Measurements from ENCODE around the gene VPS45.

The VPS45 gene

DNA sequence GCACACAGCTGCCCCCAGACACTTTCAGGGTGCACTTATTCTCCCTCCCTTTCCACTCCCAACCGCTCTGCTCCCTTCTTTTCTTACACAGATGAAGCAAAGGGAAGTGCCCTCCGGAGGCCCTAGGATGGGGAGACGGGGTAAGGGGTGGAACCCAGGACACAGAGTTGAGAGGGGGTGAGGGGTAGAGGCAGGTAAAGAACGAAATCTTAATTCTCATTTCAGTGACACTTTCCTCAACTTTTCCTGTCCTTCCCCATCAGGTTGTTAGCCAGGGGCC is 94.9 kb downstream of the VPS45 start:
- peak overlapping the region; percentile 97 for H3K27ac ChIP-seq
- peak overlapping the region; percentile 31 to 77 for H3K4me3 ChIP-seq (ENCODE audit: low read depth in 1 of 2, low read length in 1 of 2)
- H3K36me3 ChIP-seq = peaks cover 26% of the 10 kb centered on the region
- no peaks in the 10 kb centered on the region for H3K9me3 ChIP-seq
- TF ChIP-seq, protein P1, sequence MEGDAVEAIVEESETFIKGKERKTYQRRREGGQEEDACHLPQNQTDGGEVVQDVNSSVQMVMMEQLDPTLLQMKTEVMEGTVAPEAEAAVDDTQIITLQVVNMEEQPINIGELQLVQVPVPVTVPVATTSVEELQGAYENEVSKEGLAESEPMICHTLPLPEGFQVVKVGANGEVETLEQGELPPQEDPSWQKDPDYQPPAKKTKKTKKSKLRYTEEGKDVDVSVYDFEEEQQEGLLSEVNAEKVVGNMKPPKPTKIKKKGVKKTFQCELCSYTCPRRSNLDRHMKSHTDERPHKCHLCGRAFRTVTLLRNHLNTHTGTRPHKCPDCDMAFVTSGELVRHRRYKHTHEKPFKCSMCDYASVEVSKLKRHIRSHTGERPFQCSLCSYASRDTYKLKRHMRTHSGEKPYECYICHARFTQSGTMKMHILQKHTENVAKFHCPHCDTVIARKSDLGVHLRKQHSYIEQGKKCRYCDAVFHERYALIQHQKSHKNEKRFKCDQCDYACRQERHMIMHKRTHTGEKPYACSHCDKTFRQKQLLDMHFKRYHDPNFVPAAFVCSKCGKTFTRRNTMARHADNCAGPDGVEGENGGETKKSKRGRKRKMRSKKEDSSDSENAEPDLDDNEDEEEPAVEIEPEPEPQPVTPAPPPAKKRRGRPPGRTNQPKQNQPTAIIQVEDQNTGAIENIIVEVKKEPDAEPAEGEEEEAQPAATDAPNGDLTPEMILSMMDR (IDR thresholded peaks at IDR 0.05) = no peak
- H3K27me3 ChIP-seq = no peaks in the 10 kb centered on the region
- peaks cover 82 to 83% of the 10 kb centered on the region in 2 experiments for H3K4me1 ChIP-seq (ENCODE audit: control insufficient read depth in 1 of 2, insufficient read depth in 1 of 2, low read depth in 1 of 2, low read length in 1 of 2)

DNA sequence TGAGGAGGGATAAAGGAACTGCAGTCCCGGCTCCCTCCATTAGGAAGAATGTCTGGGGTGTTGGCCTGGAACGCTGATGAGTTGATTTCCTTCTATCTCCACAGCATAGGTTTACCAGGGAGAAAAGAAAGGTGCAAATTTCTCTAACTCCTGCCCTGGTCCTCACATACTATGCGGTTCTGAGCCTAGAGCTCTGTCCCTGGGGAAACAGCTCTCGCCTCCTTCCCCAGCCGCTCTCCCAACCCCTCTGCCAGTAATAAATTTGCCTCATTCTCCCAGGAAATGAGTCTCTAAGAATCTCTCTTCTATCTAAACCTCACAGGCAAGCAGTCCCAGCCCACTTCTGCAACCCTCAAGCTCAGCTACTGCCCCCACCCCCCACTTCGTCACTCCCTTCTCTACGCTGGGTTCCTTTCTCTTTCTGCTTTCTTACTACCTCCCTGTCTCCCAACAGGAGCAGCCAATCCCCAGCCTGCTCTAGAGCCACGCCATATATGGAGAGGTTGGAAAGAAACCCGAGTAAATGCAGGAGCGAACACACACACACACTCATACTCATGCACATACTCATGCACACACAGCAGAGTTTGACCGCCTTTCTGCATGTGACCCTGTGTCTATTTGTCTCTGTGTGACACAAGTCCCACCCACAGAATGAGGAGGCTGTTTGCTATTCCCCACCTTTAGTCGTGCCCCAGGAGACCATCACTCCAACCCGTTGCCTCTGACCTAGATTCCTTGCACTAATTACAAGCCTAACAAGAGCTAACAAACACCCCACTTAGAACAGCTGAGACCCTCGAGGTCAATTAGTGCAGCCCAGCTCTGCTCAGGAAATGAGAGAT is 95.5 kb downstream of the VPS45 start:
- Histone ChIP-seq H3K36me3 (peaks cover 20% of the 10 kb centered on the region), H3K27ac (peak overlapping the region; percentile 97), H3K9me3 (no peaks in the 10 kb centered on the region), H3K4me3 (ENCODE audit: low read depth in 1 of 2, low read length in 1 of 2) (peak overlapping the region; percentile 31 to 77), H3K27me3 (no peaks in the 10 kb centered on the region), H3K4me1 (ENCODE audit: control insufficient read depth in 1 of 2, insufficient read depth in 1 of 2, low read depth in 1 of 2, low read length in 1 of 2) (peaks cover 80 to 81% of the 10 kb centered on the region in 2 experiments)
- TF ChIP-seq, protein P1 (IDR thresholded peaks at IDR 0.05) = no peak

DNA sequence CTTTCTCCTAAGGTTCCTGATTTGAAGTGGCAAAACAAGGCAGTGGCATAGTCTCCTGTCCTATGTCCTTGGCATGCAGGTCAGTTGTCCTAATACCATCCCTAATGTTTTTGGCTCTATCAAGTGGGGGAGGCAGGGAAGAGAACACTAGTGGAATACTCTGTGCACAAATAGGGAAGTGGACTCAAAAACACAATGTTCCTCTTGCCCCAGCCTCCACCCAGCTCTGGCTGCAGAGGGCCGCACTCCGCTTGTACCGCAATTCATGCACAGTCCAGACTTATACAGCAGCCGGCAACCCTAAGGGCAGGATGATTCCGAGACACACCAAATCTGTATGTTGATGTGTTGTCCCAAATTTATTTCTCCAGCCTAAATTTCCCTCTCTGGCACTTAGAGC is 96.6 kb downstream of the VPS45 start:
- H3K27ac ChIP-seq = peak overlapping the region; percentile 97
- TF ChIP-seq, protein P1 (IDR thresholded peaks at IDR 0.05) = no peak
- H3K9me3 ChIP-seq = no peaks in the 10 kb centered on the region
- H3K4me1 ChIP-seq (ENCODE audit: control insufficient read depth in 1 of 2, insufficient read depth in 1 of 2, low read depth in 1 of 2, low read length in 1 of 2) = peaks cover 75 to 76% of the 10 kb centered on the region in 2 experiments
- peaks cover 9% of the 10 kb centered on the region for H3K36me3 ChIP-seq
- H3K4me3 ChIP-seq (ENCODE audit: low read depth in 1 of 2, low read length in 1 of 2) = peak overlapping the region in 1 of 2 experiments; percentile 23
- H3K27me3 ChIP-seq = no peaks in the 10 kb centered on the region

DNA sequence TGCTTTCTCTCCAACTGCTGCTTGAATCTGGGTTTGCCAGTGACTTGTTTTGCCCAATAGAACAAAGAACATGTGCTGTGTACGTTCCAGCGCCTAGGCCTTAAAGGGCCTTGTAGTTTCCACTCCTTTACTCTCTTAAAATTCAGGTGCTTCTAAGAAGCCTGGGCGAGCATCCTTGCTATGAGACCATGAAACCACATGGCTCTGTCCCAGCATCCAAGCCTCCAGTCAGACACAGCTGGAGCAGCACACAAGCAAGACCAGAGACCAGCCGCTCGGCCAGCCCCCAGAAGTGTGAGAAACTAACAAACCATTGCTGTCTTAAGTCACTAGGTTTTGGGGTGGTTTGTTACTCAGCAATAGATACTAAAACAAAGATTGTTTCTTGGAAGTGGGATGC is 97.2 kb downstream of the VPS45 start:
- Histone ChIP-seq H3K27me3 (no peaks in the 10 kb centered on the region), H3K27ac (peak overlapping the region; percentile 97), H3K9me3 (no peaks in the 10 kb centered on the region), H3K36me3 (peaks cover 3% of the 10 kb centered on the region), H3K4me1 (ENCODE audit: control insufficient read depth in 1 of 2, insufficient read depth in 1 of 2, low read depth in 1 of 2, low read length in 1 of 2) (peaks cover 75 to 76% of the 10 kb centered on the region in 2 experiments), H3K4me3 (ENCODE audit: low read depth in 1 of 2, low read length in 1 of 2) (peak overlapping the region in 1 of 2 experiments; percentile 24)
- TF ChIP-seq, protein P1 (IDR thresholded peaks at IDR 0.05) = no peak

DNA sequence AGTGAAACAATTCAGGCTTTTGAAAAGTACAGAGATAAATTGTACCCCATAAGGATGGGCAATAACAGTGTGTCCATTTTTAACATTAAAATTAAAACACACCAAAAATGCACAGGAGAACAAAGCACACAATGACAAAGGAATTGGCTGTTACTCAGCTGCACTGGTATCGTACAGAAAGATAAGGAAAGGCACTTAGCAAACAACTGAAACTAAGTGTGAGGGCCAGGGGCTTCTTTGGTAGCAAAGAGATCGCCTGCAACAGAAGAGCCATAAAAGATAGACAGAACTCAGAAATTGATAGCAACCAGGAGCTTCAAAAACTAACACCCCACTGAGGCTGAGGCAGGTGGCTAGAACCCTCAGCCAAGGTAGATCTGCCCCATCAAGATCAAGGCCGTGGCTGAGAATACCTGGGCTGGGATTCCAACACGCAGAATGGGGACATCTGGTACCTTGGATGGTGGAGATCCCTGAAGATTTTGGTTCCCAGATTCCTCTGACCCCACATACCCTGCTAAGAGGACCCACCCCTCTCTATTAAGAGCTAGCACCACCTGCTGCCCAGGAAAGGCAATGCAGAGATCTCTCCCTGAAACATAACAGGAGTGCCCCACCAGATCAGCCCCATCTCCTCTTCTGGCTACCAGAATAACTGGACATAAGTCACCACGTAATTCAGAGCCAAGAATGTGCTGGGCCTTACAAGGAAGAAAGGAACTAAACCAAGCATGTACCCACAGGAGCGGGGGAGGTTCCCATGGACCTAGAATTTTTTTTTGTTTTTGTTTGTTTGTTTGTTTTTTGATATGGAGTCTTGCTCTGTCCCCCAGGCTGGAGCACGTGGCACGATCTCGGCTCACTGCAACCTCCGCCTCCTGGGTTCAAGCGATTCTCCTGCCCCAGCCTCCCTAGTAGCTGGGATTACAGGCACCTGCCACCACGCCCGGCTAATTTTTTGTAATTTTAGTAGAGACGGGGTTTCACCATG is 98.3 kb downstream of the VPS45 start:
- Histone ChIP-seq H3K4me1 (ENCODE audit: control insufficient read depth in 1 of 2, insufficient read depth in 1 of 2, low read depth in 1 of 2, low read length in 1 of 2) (peaks cover 75 to 76% of the 10 kb centered on the region in 2 experiments), H3K27ac (peak overlapping the region; percentile 97), H3K36me3 (no peaks in the 10 kb centered on the region), H3K9me3 (no peaks in the 10 kb centered on the region), H3K27me3 (no peaks in the 10 kb centered on the region), H3K4me3 (ENCODE audit: low read depth in 1 of 2, low read length in 1 of 2) (peak overlapping the region in 1 of 2 experiments; percentile 0)
- TF ChIP-seq, protein P1 (IDR thresholded peaks at IDR 0.05) = peak; percentile 75
